Spleen (tissue), 3 donors: ENCODE results near the gene LANCL3.

Experiments
- POLR2A ChIP-seq, 3 donors: fragments of 450-650 bp; IDR thresholded peaks; one replicate each; pipeline ENCODE4 v1.5.1; 2017; ENCODE audit warnings: antibody characterized with exemption in 3 of 3, mild to moderate bottlenecking in 1 of 3
- POLR2AphosphoS5 ChIP-seq, 3 donors: sonication (generic); formaldehyde crosslinking; IDR thresholded peaks; one replicate each; pipeline ENCODE4 v1.5.1; 2017; ENCODE audit warnings: antibody characterized with exemption in 3 of 3

DNA sequence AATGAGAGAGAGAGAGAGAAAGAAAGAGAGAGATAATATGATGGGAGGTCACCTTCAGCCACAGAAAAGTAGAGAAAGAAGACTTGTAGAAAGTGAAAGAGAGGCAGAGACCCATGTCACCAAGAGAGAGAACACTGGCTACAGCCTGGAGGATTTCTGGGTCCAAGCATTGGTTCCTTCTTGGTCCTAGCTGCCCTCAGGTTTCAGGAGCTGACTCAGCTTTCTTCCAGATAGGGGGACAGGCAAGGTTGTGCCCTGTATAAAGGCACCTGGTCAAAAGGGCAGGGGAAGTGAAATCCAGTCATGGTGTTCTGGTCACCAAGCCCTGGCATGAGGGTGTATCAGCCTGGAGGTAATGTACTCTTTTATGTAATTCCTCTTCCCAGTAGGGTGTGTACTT lies 66.6 kb downstream of the LANCL3 start:
- TF ChIP-seq POLR2A (IDR thresholded peaks at IDR 0.05) (no peak), POLR2AphosphoS5 (IDR thresholded peaks at IDR 0.05) (no peak)
